Kidney (tissue), 14 donors: ENCODE measurements around the gene DNM3. TPM values are rescaled to one million over a fixed set of nuclear protein-coding genes. Genes with fewer than 3 reads are reported as not detected.

Experiments
- DNase-seq, 5 donors: peaks; one replicate each; pipeline ENCODE4 v3.0.0-alpha.2; 2013 to 2020
- FAIRE-seq: peaks from 2 replicates; lab custom pipeline; 2012; peaks lifted over from hg19 to GRCh38; lab: Jason Lieb, UNC
- H3K27ac ChIP-seq, 2 donors: one replicate each; pipeline ENCODE4 v1.7.0; 2013; ENCODE audit warnings: low read depth in 2 of 2, low read length in 2 of 2, inconsistent platforms in 1 of 2
- H3K27me3 ChIP-seq: one replicate; pipeline ENCODE4 v1.7.1; 2013; ENCODE audit warnings: low read length, inconsistent platforms; ENCODE audit not compliant: control insufficient read depth, insufficient read depth
- H3K36me3 ChIP-seq, 3 donors: one replicate each; pipeline versions ENCODE4 v1.7.0 to v1.7.1; 2013; ENCODE audit warnings: low read length in 3 of 3, control low read depth in 1 of 3, inconsistent platforms in 1 of 3; ENCODE audit not compliant: insufficient read depth in 3 of 3, control insufficient read depth in 2 of 3
- H3K4me1 ChIP-seq, 3 donors: one replicate each; pipeline versions ENCODE4 v1.7.0 to v1.7.1; 2013; ENCODE audit warnings: low read length in 3 of 3, inconsistent platforms in 1 of 3, low read depth in 1 of 3; ENCODE audit not compliant: control insufficient read depth in 2 of 3, insufficient read depth in 2 of 3
- H3K4me3 ChIP-seq, 3 donors: one replicate each; pipeline versions ENCODE4 v1.7.0 to v1.8.1; 2013; ENCODE audit warnings: low read length in 3 of 3, control low read depth in 1 of 3, inconsistent platforms in 1 of 3
- H3K9ac ChIP-seq, 3 donors: one replicate each; pipeline versions ENCODE4 v1.7.0 to v1.7.1; 2013; ENCODE audit warnings: low read length in 3 of 3, control low read depth in 1 of 3, inconsistent platforms in 1 of 3
- H3K9me3 ChIP-seq, 3 donors: one replicate each; pipeline versions ENCODE4 v1.7.0 to v1.7.1; 2013; ENCODE audit warnings: low read length in 3 of 3, control low read depth in 1 of 3, inconsistent platforms in 1 of 3; ENCODE audit not compliant: control insufficient read depth in 2 of 3, insufficient read depth in 1 of 3
- intact Hi-C: fragments of 100-400 bp; cut with DNase I; formaldehyde crosslinking; loops from one replicate; pipeline ENCODE4 v1.11.1; 2022
- polyA plus RNA-seq: library from polyadenylated mRNA; stranded (reverse); fragments of 350-450 nt; fragmentation: Illumina TruSeq; extraction: RNeasy Lipid Tissue Mini Kit (QIAGEN cat#74804); gene quantifications from one replicate; pipeline ENCODE4 v1.2.3, GENCODE V29; 2014; ENCODE audit warnings: low read depth, low replicate concordance; ENCODE audit not compliant: insufficient read depth
- total RNA-seq: library from RNA; stranded (reverse); fragmentation: NEBNext Ultra II Directional; extraction: Animal tissue kit (Norgen Biotek cat#: 25700); gene quantifications from one replicate; pipeline ENCODE4 v1.2.1, GENCODE V29; 2021
- TF ChIP-seq, protein P1 (sequence below): IDR thresholded peaks from 3 replicates; pipeline ENCODE4 v1.5.1; 2012; ENCODE audit warnings: mild to moderate bottlenecking, moderate library complexity, borderline replicate concordance; ENCODE audit not compliant: insufficient read depth; ENCODE audit errors: extremely low read depth
- donor health status: control.
- donor health status: control.
- donor health status: control.
- donor health status: control.
- donor health status: control.
- donor health status: DM: yes; HTN: yes; CAD: no.
- donor health status: Normal renal cell carcinoma (clear cell type).

The DNM3 gene
- total and polyA plus RNA-seq, 2 donors from 2014 or later, result 5.9 to 19.1 TPM

DNA sequence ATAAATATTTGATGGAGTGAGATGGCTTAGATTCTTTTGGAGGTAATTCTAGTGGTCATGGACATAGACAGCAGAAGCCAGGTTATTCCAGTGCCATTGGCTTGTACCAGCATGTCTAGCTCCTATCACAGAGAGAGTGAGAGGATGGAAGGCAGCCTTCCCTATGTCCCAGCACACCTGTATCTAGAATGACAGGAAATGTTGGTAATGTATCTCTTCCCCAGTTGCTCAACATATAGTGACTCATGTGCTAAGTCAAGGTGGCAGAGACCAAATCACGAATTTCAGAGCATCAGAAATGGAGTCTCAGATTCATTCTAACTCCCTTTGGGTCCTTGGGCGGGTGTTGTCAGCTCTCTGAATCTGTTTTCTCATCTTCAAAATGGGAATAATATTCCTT is 31.5 kb upstream of the DNM3 start:
- no peak for FAIRE-seq
- intact Hi-C loops, result no loop called here
- no peak for DNase-seq

DNA sequence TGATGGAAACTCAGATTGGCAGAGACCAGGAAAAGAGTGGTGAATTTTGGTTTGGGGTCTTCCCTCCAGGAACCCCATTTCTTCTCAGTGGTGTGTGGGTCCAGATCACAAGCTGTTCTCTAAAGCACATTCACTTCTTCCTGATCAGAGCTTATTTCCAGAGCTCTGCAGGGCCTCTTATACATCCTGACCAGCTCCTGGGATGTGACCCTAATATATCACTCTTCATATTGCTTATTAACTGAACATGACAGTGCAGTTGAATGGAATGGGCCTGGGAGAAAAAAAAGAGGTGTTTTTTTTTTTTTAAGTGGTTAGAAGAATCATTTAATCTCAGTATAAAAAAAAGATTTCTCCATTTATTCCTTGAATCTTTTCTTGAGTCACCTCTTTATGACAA is 29.6 kb upstream of the DNM3 start:
- FAIRE-seq (no peak), DNase-seq (no peak)
- no peak overlapping the region for H3K27ac ChIP-seq
- H3K4me3 ChIP-seq, result no peak overlapping the region
- H3K36me3 ChIP-seq, result no peaks in the 10 kb centered on the region
- no peaks in the 10 kb centered on the region for H3K9me3 ChIP-seq
- TF ChIP-seq, protein P1, sequence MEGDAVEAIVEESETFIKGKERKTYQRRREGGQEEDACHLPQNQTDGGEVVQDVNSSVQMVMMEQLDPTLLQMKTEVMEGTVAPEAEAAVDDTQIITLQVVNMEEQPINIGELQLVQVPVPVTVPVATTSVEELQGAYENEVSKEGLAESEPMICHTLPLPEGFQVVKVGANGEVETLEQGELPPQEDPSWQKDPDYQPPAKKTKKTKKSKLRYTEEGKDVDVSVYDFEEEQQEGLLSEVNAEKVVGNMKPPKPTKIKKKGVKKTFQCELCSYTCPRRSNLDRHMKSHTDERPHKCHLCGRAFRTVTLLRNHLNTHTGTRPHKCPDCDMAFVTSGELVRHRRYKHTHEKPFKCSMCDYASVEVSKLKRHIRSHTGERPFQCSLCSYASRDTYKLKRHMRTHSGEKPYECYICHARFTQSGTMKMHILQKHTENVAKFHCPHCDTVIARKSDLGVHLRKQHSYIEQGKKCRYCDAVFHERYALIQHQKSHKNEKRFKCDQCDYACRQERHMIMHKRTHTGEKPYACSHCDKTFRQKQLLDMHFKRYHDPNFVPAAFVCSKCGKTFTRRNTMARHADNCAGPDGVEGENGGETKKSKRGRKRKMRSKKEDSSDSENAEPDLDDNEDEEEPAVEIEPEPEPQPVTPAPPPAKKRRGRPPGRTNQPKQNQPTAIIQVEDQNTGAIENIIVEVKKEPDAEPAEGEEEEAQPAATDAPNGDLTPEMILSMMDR, result no peak
- H3K4me1 ChIP-seq, result no peaks in the 10 kb centered on the region
- H3K27me3 ChIP-seq, result no peaks in the 10 kb centered on the region
- intact Hi-C loops, result no loop called here
- no peak overlapping the region for H3K9ac ChIP-seq

More for the DNA sequence above, 31.5 kb upstream of the DNM3 start:
- H3K27me3 ChIP-seq, result no peaks in the 10 kb centered on the region
- TF ChIP-seq, protein P1, result no peak
- no peak overlapping the region for H3K27ac ChIP-seq
- no peaks in the 10 kb centered on the region for H3K9me3 ChIP-seq
- no peaks in the 10 kb centered on the region for H3K36me3 ChIP-seq
- peaks cover 0 to 3% (median 0%) of the 10 kb centered on the region in 3 donors for H3K4me1 ChIP-seq
- H3K9ac ChIP-seq, result no peak overlapping the region
- H3K4me3 ChIP-seq, result no peak overlapping the region

DNA sequence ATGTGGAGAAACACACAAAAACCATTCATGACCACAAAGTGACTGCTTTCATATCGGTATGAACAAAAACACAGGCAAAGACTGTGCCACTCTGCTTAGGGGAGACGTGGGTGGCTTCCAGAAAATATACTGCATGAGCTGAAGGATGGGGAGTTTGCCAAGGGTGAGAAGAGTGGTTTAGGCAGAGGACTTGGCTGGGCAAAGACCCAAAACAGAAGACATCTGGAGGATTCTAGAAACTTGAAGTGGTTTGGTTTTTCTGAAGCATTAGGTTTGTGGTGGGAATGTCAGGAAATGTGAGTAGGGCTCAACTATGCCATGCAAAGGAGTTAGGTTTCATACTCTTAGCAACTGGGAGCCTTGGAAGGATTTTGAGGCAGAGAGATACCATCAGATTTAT is 26.6 kb upstream of the DNM3 start:
- Histone ChIP-seq H3K4me3 (no peak overlapping the region), H3K4me1 (no peaks in the 10 kb centered on the region), H3K27ac (no peak overlapping the region), H3K27me3 (no peaks in the 10 kb centered on the region), H3K36me3 (no peaks in the 10 kb centered on the region), H3K9me3 (no peaks in the 10 kb centered on the region), H3K9ac (no peak overlapping the region)
- DNase-seq, result no peak
- FAIRE-seq, result no peak
- intact Hi-C loops, result no loop called here
- TF ChIP-seq, protein P1, result no peak

DNA sequence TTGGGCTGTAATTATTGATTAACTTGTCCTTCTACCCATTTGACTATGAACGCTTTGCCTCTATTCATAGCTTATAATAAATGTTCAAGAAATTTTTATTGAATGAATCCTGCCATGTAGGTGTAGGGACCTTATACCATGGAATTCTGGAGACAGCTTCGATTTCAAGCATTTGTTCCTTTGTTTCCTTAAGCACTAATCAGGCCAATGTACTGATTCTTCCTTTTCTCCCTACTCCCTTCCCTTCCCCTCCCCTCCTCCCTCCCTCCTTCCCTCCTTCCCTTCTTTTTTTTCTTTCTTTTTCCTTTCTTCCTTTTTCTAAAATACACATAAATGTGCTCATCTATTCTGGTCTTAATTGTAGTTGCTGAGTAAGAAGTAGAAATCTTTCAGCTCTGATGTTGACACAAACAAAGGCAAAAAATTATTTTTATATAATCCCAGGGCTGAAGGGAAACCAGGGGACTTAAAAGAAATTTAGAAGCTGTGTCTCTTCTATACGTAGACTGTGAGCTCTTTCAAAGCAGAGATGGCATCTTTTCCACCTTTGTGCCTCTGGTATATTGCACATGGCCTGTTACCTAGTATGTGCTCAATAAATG is 24.9 kb upstream of the DNM3 start:
- intact Hi-C loops, result no loop called here
- FAIRE-seq, result no peak
- Histone ChIP-seq H3K4me1 (no peaks in the 10 kb centered on the region), H3K27me3 (no peaks in the 10 kb centered on the region), H3K9ac (no peak overlapping the region), H3K36me3 (no peaks in the 10 kb centered on the region), H3K4me3 (no peak overlapping the region), H3K27ac (no peak overlapping the region), H3K9me3 (no peaks in the 10 kb centered on the region)
- DNase-seq, result no peak
- TF ChIP-seq, protein P1, result no peak
